Adipose tissue (tissue), 3 donors: ENCODE results near the gene JSRP1. TPM values are rescaled to one million over a fixed set of nuclear protein-coding genes. Genes with fewer than 3 reads are reported as not detected.

ENCODE experiments used
- H3K27ac ChIP-seq: one replicate; pipeline ENCODE4 v1.5.1; 2013; ENCODE audit warnings: low read depth, low read length
- WGBS, 3 donors: extraction: QIAGEN DNeasy Blood & Tissue Kit; methylation state at CpG; one replicate each; pipeline ENCODE4 v1.1.7; 2013; 5-methylcytosine and 5-hydroxymethylcytosine counted together
- polyA plus RNA-seq, 3 donors: library from polyadenylated mRNA; stranded (reverse); fragments of 200-250 nt; gene quantifications; one replicate each; pipeline ENCODE4 v1.2.3, GENCODE V29; 2013
- donor health status: healthy with polysubstance abuse.
- donor health status: Bipolar disorder and iron deficiency.
- donor health status: healthy.

Gene JSRP1
- polyA plus RNA-seq, 3 donors, result 0.56 to 0.74 (median 0.56) TPM

- no peak overlapping the region for H3K27ac ChIP-seq
- 27 to 33% (median 32%) methylated on average over 33 to 34 of the region's 34 CpGs for WGBS, 3 donors
Measured at GRCh38 chr19:2239771-2240770, 16.1 kb downstream of the JSRP1 start.

DNA sequence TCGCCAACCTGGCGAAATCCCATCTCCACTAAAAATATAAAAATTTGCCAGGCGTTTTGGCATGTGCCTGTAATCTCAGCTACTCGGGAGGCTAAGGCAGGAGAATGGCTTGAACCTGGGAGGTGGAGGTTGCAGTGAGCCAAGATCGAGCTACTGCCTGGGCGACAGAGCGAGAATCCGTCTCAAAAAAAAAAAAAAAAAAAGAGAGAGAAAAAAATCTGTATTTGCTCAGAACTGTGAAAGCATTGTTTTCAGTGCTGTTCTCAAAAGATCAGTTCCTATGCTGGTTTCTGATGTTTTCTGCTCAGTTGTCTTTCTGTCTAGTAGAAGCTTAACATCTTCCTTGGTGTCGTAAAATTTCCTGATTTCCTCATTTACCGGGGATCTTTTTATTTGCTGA lies 17.0 kb downstream of the JSRP1 start:
- H3K27ac ChIP-seq, result no peak overlapping the region
- WGBS, 3 donors, result 60 to 68% (median 60%) methylated on average over 10 of the region's 10 CpGs

- no peak overlapping the region for H3K27ac ChIP-seq
- 68 to 73% (median 70%) methylated on average over 6 of the region's 6 CpGs for WGBS, 3 donors
Measured at GRCh38 chr19:2237869-2238153, 18.4 kb downstream of the JSRP1 start.

DNA sequence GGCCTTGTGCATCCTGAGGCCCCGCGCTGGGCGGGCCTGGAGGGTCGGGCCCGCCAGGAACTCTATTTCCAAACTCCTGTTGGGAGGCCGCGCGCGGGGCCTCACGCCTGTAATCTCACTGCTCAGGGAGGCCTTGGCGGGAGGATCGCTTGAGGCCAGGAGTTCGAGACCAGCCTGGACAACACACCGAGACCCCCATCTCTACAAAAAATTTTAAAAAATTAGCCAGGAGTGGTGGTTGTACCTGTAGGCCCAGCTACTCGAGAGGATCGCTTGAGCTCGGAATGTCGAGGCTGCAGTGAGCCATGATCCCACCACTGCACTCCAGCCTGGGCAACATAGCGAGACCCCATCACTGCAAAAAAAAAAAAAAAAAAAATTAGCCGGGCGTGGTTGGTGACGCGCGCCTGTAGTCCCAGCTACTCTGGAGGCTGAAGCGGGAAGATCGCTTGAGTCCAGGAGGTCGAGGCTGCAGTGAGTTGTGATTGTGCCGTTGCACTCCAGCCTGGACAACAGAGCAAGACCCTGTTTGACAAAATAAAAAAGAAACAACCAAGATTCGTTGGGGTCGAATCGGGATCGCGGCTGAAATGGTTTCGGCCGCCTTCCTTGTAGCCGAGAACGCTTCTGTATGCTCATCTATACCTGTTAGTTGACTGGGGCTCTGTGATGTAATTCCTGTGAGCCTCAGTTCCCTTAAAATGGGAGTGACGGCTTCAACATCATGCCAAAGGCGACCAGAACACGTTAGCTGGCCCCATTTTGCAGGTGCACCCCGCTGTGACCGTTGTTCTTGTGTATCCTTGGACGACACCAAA lies 19.0 kb downstream of the JSRP1 start:
- 36 to 42% (median 41%) methylated on average over 41 to 43 of the region's 43 CpGs for WGBS, 3 donors
- peak overlapping the region; percentile 46 for H3K27ac ChIP-seq

- H3K27ac ChIP-seq, result peak within 1 kb of the TSS; percentile 46
- 0% methylated on average over 76 to 80 of the region's 80 CpGs for WGBS, 3 donors
Measured at GRCh38 chr19:2236314-2237050, 19.7 kb downstream of the JSRP1 start, which contains the start of the genes PLEKHJ1 and SF3A2. TSS of gene PLEKHJ1 (minus strand) at chr19:2236329. CDS start at chr19:2236248, 81 bp downstream. TSS of gene SF3A2 (plus strand) at chr19:2236824. CDS start at chr19:2243419, 6,595 bp downstream.

DNA sequence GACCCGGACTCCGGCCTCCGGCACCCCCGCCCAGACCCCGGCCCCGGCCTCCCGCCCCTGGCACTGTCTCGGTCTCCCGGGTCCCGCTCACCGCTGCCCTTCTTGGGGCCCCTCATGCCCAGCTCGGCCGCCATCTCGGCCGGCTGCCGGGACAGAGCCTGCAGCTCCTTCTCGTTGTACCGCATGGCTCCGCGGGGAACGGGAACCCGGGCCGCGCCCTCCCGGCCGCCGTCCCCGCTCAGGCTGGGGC lies 20.2 kb downstream of the JSRP1 start:
- 0 to 1% (median 1%) methylated on average over 22 to 28 of the region's 28 CpGs for whole genome bisulfite sequencing, 3 donors
- no peak overlapping the region for H3K27ac ChIP-seq

- 0% methylated on average over 32 to 48 of the region's 48 CpGs for WGBS, 3 donors
- H3K27ac ChIP-seq, result no peak overlapping the region
Measured at GRCh38 chr19:2235381-2236063, 20.7 kb downstream of the JSRP1 start.

DNA sequence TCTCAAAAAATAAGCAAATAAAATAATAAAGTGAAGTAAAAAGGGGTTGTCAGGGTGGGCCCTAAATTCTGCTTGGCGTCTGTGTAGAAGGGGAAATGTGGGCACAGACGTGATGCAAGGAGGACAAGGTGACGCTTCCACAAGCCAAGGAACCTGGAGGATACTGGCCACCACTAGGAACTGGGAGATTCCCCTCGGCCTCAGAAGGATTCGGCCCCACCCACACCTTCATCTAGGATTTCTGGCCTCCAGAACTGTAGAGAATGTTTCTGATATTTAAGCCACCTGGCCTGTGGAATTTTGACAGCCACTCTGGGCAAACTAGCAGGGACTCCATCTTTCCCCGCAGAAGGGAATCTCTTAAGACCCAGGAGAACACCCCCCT lies 21.2 kb downstream of the JSRP1 start:
- H3K27ac ChIP-seq, result no peak overlapping the region
- WGBS, 3 donors, result 37 to 47% (median 40%) methylated on average over 6 of the region's 6 CpGs

DNA sequence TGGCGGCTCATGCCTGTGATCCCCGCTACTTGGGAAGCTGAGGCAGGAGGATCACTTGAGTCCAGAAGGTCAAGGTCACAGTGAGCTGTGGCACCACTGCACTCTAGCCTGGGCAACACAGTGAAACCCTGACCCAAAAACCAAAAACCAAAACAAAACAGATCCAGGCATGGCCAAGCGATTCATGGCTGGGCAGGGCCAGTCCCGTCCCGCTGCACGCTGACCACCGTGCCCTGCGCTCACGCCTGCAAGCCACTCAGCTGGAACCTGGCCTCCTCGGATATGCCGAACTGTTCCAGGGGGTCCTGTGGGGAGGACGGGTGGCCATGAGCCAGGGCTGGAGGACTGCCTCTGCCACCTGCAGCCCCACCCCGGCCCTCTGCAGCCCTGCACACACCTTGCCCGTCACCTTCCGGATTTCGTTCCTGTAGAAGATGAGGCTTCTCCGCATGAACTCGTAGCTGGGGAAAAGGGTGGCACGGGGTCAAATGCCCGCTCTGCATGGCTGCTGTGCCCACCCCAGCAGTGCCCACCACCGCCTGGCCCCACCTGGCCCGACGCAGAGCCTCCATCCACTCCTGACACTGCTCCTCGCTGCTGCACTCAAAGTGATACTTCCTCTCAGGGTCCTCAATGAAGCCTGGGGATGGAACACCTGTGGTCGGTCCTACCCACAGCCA lies 22.5 kb downstream of the JSRP1 start:
- WGBS, 3 donors, result 86 to 91% (median 87%) methylated on average over 25 of the region's 25 CpGs
- H3K27ac ChIP-seq, result no peak overlapping the region

- no peak overlapping the region for H3K27ac ChIP-seq
- whole genome bisulfite sequencing, 3 donors, result 79 to 83% (median 79%) methylated on average over 30 of the region's 30 CpGs
Measured at GRCh38 chr19:2232286-2233151, 23.7 kb downstream of the JSRP1 start.

DNA sequence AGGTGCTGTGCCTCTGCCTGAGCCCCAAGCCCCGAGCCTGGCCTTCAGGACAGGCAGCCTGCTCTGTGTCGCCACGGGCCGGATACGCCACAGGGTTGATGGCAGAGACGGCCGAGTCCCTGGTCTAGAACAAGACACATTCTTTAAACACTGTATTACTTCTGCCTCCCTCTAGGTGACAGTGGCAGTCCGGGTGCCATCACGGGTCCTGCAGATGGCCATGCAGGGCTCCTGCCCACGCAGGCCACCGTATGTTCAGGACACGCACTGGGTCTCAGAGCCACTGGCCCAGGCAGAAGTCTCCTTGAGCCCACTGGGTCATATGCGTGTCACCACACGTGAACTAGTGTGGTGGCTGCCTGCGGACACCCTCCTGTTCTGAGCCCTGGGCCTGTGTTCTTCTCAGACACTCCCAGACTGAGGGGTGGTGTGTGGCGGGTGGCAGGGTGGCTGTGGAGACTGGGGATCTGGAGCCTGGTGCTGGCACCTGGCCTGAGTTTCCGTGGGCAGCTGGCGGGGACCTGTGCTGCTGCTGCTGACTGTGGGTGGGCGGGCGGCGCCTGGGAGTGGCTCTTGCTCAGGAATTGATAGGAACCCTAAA lies 24.5 kb downstream of the JSRP1 start:
- WGBS, 3 donors, result 78 to 83% (median 81%) methylated on average over 20 to 21 of the region's 21 CpGs
- no peak overlapping the region for H3K27ac ChIP-seq

- no peak overlapping the region for H3K27ac ChIP-seq
- 70 to 81% (median 77%) methylated on average over 11 to 12 of the region's 12 CpGs for WGBS, 3 donors
Measured at GRCh38 chr19:2230807-2231533, 25.2 kb downstream of the JSRP1 start.

DNA sequence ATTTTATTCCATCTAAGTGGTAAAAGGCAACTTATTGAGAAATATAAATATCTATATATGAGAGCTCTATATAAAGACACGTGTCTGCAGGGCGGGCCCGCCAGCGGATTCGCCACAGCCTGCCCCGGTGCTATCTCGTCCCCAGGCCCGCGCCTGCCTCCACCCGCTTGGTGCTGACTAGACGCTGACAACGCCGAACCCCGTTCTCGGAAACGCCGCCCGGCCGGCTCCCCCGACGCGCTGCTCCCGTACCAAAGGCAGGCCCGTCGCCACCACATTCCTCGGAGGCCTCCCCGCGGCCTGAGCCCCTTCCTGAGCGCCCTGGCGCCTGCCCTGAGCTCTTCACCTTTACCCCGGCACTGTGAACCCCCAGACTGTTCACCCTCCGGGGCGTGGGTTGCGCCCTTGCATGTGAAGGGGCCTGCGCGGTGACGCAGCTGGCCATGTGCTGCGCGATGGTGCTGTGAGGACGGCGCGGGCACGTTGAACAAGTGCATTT lies 26.1 kb downstream of the JSRP1 start:
- WGBS, 3 donors, result 92 to 93% (median 93%) methylated on average over 43 of the region's 43 CpGs
- H3K27ac ChIP-seq, result no peak overlapping the region

GRCh38 chr19:2229103-2230032 lies 26.8 kb downstream of the JSRP1 start:
- WGBS, 3 donors, result 88 to 91% (median 90%) methylated on average over 45 of the region's 45 CpGs
- H3K27ac ChIP-seq, result no peak overlapping the region
